CD14-positive monocyte (primary cell): ENCODE data around the gene APOC3. TPM values are rescaled to one million over a fixed set of nuclear protein-coding genes. Genes with fewer than 3 reads are reported as not detected.

Source experiments
- DNase-seq, 3 donors: peaks; one replicate each; pipeline ENCODE4 v3.0.0-alpha.2; 2011 to 2022
- H2AFZ ChIP-seq: 2 replicates; pipeline ENCODE4 v1.6.0; 2012; ENCODE audit warnings: mild to moderate bottlenecking, low read depth, low read length, inconsistent platforms; ENCODE audit not compliant: insufficient read depth, poor library complexity, severe bottlenecking
- H3K27ac ChIP-seq, 2 donors: 1 replicate in 1 of 2; 2 replicates in 1 of 2; pipeline ENCODE4 v1.5.1; 2012 to 2013; ENCODE audit warnings: low read length in 2 of 2, control low read depth in 1 of 2, inconsistent platforms in 1 of 2, low read depth in 1 of 2, mild to moderate bottlenecking in 1 of 2
- H3K27me3 ChIP-seq, 2 donors: one replicate each; pipeline versions ENCODE4 v1.6.0 to v1.6.1; 2011 to 2013; ENCODE audit warnings: low read length in 2 of 2; ENCODE audit not compliant: control insufficient read depth in 2 of 2, insufficient read depth in 2 of 2
- H3K36me3 ChIP-seq, 2 donors: replicated peaks in 1 of 2; 1 replicate in 1 of 2; 2 replicates in 1 of 2; pipeline versions ENCODE4 v1.5.1 to v1.6.1; 2012 to 2013; ENCODE audit warnings: low read length in 2 of 2, control low read depth in 1 of 2, inconsistent platforms in 1 of 2, mild to moderate bottlenecking in 1 of 2; ENCODE audit not compliant: insufficient read depth in 2 of 2, control insufficient read depth in 1 of 2
- H3K4me1 ChIP-seq, 2 donors: 1 replicate in 1 of 2; 2 replicates in 1 of 2; pipeline versions ENCODE4 v1.5.1 to v1.6.1; 2012 to 2013; ENCODE audit warnings: low read length in 2 of 2, control low read depth in 1 of 2, inconsistent platforms in 1 of 2, mild to moderate bottlenecking in 1 of 2, moderate library complexity in 1 of 2; ENCODE audit not compliant: insufficient read depth in 2 of 2, control insufficient read depth in 1 of 2
- H3K4me2 ChIP-seq: replicated peaks from 2 replicates; pipeline ENCODE3; 2012; ENCODE audit warnings: low read length, moderate library complexity, mild to moderate bottlenecking; ENCODE audit not compliant: poor library complexity, severe bottlenecking; ENCODE audit errors: extremely low read depth
- H3K4me3 ChIP-seq, 3 experiments: fragments of 200-600 bp in 1 of 3; sonication (generic) in 1 of 3; replicated peaks in 1 of 3; 1 replicate in 2 of 3; 2 replicates in 1 of 3; pipeline ENCODE4 v1.5.1; 2011 to 2013; ENCODE audit warnings: low read length in 3 of 3, mild to moderate bottlenecking in 3 of 3, control low read depth in 2 of 3, low read depth in 2 of 3, inconsistent platforms in 1 of 3, moderate library complexity in 1 of 3
- H3K79me2 ChIP-seq: 2 replicates; pipeline ENCODE4 v1.6.0; 2012; ENCODE audit warnings: mild to moderate bottlenecking, control low read depth, inconsistent platforms, low read length, moderate library complexity; ENCODE audit not compliant: insufficient read depth
- H3K9ac ChIP-seq: 2 replicates; pipeline ENCODE4 v1.6.0; 2017; ENCODE audit warnings: low read length, mild to moderate bottlenecking; ENCODE audit not compliant: insufficient read depth, poor library complexity, severe bottlenecking
- H3K9me3 ChIP-seq, 2 donors: replicated peaks in 1 of 2; 1 replicate in 1 of 2; 2 replicates in 1 of 2; pipeline versions ENCODE4 v1.5.1 to v1.6.1; 2012 to 2013; ENCODE audit warnings: low read length in 2 of 2, control low read depth in 1 of 2; ENCODE audit not compliant: control insufficient read depth in 1 of 2, insufficient read depth in 1 of 2
- H4K20me1 ChIP-seq: 2 replicates; pipeline ENCODE4 v1.6.0; 2012; ENCODE audit warnings: mild to moderate bottlenecking, low read length, control low read depth, moderate library complexity; ENCODE audit not compliant: insufficient read depth
- H3K27ac Mint-ChIP-seq, 7 donors: one replicate each; pipeline ENCODE4 v1.8.0; 2020; ENCODE audit warnings: mild to moderate bottlenecking in 7 of 7, mixed read lengths in 7 of 7, moderate library complexity in 6 of 7, inconsistent platforms in 2 of 7
- H3K27me3 Mint-ChIP-seq, 3 donors: one replicate each; pipeline ENCODE4 v1.8.0; 2021 to 2022; ENCODE audit warnings: low read depth in 3 of 3, mild to moderate bottlenecking in 3 of 3, mixed read lengths in 3 of 3, moderate library complexity in 3 of 3, inconsistent platforms in 1 of 3
- H3K36me3 Mint-ChIP-seq, 2 donors: one replicate each; pipeline ENCODE4 v1.8.0; 2020; ENCODE audit warnings: mixed read lengths in 2 of 2, inconsistent platforms in 1 of 2, mild to moderate bottlenecking in 1 of 2
- H3K4me1 Mint-ChIP-seq: one replicate; pipeline ENCODE4 v1.8.0; 2020; ENCODE audit warnings: mild to moderate bottlenecking, mixed read lengths
- H3K4me3 Mint-ChIP-seq, 2 donors: one replicate each; pipeline ENCODE4 v1.8.0; 2020; ENCODE audit warnings: mild to moderate bottlenecking in 2 of 2, mixed read lengths in 2 of 2, moderate library complexity in 1 of 2
- H3K9me3 Mint-ChIP-seq, 7 donors: one replicate each; pipeline ENCODE4 v1.8.0; 2020 to 2022; ENCODE audit warnings: mixed read lengths in 7 of 7, mild to moderate bottlenecking in 6 of 7, moderate library complexity in 6 of 7, inconsistent platforms in 2 of 7
- WGBS: methylation state at CpG from one replicate; pipeline ENCODE4 v1.1.5; 2013; ENCODE audit warnings: missing lambda C conversion rate; ENCODE audit not compliant: insufficient coverage; 5-methylcytosine and 5-hydroxymethylcytosine counted together
- intact Hi-C, 2 donors: fragments of 100-400 bp; cut with micrococcal nuclease; formaldehyde crosslinking; loops; one replicate each; pipeline versions ENCODE4 v1.15.0 to v1.15.1; 2023
- polyA plus RNA-seq, 3 donors: library from polyadenylated mRNA; depleted of rRNA in 1 of 3; unstranded in 2 of 3; stranded (reverse) in 1 of 3; fragments of 300-500 nt in 2 of 3; fragments of >200 nt in 1 of 3; fragmentation: Illumina TruSeq in 2 of 3; gene quantifications; 1 replicate in 2 of 3; 2 replicates in 1 of 3; pipeline ENCODE4 v1.2.3, GENCODE V29; 2012 to 2021
- TF ChIP-seq, protein P1 (sequence below): fragments of 200-600 bp; IDR thresholded peaks from one replicate; pipeline ENCODE4 v1.8.0; 2022; ENCODE audit warnings: antibody characterized with exemption, mild to moderate bottlenecking

APOC3 gene
- polyA plus RNA-seq, 3 donors = not detected

DNA sequence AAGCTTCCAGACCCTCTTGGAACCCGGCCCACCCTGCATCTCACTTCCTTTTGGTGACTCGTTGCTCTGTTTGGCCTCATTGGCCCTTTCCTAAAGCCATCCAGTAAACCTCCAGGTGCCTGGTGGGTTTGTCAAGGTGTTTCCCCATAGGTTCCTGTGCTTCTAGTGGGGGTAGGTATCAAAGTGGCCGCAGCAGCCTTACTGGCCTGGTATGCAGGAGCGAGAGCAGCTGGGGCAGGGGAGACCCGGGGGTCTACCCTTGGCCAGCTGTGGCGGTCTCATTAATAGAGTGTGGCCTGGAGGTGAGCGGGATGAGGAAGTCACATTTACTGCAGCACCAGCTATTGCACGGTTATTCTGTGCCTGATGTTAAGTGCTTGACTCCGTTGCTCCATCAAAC is 10.7 kb upstream of the APOC3 start:
- Histone ChIP-seq H2AFZ (no peak overlapping the region), H3K9me3 (no peaks in the 10 kb centered on the region), H3K4me2 (no peak overlapping the region), H4K20me1 (no peaks in the 10 kb centered on the region), H3K27me3 (no peaks in the 10 kb centered on the region), H3K4me3 (no peak overlapping the region), H3K79me2 (no peaks in the 10 kb centered on the region), H3K36me3 (no peaks in the 10 kb centered on the region), H3K9ac (no peak overlapping the region), H3K27ac (no peak overlapping the region), H3K4me1 (no peaks in the 10 kb centered on the region)
- H3K27me3 Mint-ChIP-seq = peaks cover 0 to 2% (median 0%) of the 10 kb centered on the region in 3 donors
- DNase-seq = no peak
- no peak overlapping the region for H3K27ac Mint-ChIP-seq
- no peak overlapping the region for H3K4me3 Mint-ChIP-seq
- H3K9me3 Mint-ChIP-seq = no peaks in the 10 kb centered on the region
- intact Hi-C loops = no loop called here
- no peaks in the 10 kb centered on the region for H3K36me3 Mint-ChIP-seq
- TF ChIP-seq, protein P1, sequence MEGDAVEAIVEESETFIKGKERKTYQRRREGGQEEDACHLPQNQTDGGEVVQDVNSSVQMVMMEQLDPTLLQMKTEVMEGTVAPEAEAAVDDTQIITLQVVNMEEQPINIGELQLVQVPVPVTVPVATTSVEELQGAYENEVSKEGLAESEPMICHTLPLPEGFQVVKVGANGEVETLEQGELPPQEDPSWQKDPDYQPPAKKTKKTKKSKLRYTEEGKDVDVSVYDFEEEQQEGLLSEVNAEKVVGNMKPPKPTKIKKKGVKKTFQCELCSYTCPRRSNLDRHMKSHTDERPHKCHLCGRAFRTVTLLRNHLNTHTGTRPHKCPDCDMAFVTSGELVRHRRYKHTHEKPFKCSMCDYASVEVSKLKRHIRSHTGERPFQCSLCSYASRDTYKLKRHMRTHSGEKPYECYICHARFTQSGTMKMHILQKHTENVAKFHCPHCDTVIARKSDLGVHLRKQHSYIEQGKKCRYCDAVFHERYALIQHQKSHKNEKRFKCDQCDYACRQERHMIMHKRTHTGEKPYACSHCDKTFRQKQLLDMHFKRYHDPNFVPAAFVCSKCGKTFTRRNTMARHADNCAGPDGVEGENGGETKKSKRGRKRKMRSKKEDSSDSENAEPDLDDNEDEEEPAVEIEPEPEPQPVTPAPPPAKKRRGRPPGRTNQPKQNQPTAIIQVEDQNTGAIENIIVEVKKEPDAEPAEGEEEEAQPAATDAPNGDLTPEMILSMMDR = no peak
- WGBS = 83% methylated on average over 4 of the region's 9 CpGs
- peaks cover 8% of the 10 kb centered on the region for H3K4me1 Mint-ChIP-seq

DNA sequence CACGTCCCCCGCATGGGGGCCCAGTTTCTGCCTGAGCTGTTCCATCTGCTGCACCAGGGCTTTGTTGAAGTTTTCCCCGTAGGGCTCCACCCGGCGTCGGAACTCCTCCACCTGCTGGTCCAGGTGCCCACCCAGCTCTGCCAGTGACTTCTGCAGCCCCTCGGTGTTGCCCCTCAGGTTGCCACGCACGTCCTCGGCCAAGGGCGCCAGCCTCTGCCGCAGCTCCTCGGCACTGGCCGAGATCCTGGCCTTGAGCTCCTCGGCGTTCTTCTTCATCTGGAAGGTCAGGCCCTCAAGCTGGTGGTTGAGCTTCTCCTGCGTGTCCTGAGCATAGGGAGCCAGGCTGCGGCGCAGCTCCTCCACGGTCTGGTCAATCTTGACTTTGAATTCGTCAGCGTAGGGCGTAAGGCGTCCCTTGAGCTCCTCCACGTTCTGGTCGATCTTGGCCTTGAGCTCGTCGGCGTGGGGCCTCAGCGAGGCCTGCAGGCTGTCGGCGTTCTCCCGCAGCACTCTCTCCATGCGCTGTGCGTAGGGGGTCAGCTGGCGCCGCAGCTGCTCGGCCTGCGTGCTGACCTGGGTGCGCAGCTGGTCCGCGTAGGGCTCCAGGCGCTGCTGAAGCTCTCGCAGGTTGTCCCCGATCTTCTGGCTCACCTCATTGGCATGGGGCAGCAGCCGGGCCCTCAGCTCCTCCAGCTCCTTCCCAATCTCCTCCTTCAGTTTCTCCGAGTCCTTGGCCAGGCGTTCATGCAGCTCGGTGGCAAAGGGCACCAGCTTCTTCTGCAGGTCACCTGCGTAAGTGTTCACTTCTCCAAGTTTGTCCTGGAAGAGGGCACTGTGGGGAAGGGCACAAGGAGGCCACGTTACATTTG is 8.4 kb upstream of the APOC3 start:
- TF ChIP-seq, protein P1 = no peak
- H4K20me1 ChIP-seq = no peaks in the 10 kb centered on the region
- no peaks in the 10 kb centered on the region for H3K79me2 ChIP-seq
- H3K36me3 ChIP-seq = no peaks in the 10 kb centered on the region
- WGBS = 97% methylated on average over 47 of the region's 51 CpGs
- H3K9me3 ChIP-seq = no peaks in the 10 kb centered on the region
- no peak overlapping the region for H3K4me2 ChIP-seq
- DNase-seq = no peak
- no peak overlapping the region for H3K4me3 Mint-ChIP-seq
- H3K36me3 Mint-ChIP-seq = no peaks in the 10 kb centered on the region
- H2AFZ ChIP-seq = no peak overlapping the region
- H3K27me3 Mint-ChIP-seq = peaks cover 0 to 2% (median 0%) of the 10 kb centered on the region in 3 donors
- H3K9me3 Mint-ChIP-seq = no peaks in the 10 kb centered on the region
- no peak overlapping the region for H3K9ac ChIP-seq
- H3K4me1 ChIP-seq = no peaks in the 10 kb centered on the region
- H3K4me3 ChIP-seq = no peak overlapping the region
- H3K27ac Mint-ChIP-seq = no peak overlapping the region
- intact Hi-C loops = no loop called here
- no peaks in the 10 kb centered on the region for H3K27me3 ChIP-seq
- no peaks in the 10 kb centered on the region for H3K4me1 Mint-ChIP-seq
- H3K27ac ChIP-seq = no peak overlapping the region
